K562 treated with DMSO at 1 percent for 12 hours (cell line): ENCODE data around the gene GOLGA6C. TPM values are rescaled to one million over a fixed set of nuclear protein-coding genes. Genes with fewer than 3 reads are reported as not detected.

ENCODE experiments used
- total RNA-seq: library from RNA; unstranded; fragments of 300-600 nt; gene quantifications from 2 replicates; pipeline ENCODE4 v1.2.3, GENCODE V29; 2022; ENCODE audit not compliant: insufficient read depth

The GOLGA6C gene, protein sequence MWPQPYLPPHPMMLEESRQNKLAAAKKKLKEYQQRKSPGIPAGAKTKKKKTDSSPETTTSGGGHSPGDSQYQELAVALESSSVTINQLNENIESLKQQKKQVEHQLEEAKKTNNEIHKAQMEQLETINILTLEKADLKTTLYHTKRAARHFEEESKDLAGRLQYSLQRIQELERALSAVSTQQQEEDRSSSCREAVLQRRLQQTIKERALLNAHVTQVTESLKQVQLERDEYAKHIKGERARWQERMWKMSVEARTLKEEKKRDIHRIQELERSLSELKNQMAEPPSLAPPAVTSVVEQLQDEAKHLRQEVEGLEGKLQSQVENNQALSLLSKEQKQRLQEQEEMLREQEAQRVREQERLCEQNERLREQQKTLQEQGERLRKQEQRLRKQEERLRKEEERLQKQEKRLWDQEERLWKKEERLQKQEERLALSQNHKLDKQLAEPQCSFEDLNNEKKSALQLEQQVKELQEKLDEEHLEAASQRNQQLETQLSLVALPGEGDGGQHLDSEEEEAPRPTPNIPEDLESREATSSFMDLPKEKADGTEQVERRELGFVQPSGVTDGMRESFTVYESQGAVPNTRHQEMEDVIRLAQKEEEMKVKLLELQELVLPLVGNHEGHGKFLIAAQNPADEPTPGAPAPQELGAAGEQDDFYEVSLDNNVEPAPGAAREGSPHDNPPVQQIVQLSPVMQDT
- total RNA-seq, result not detected in 2 replicates

DNA sequence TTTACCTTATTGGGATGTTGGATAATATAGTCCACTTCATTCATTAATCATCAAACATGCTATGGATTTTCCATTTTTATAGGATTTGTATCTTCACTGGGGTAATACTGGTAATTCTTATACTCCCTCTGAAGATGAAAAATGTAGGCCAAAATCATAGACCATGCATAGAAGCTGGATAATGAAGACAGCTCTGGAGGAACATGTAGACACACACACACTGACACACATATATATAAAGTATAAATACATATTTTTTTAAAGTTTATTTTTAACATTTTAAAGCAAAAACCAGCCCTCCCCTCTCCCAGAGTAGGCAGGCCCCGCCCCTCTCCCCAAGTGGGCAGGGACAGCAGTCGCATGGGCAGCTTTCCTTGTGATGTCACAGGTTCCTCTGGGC lies at the start of gene GOLGA6C:
GOLGA6C (plus strand) TSS at position 301 of the 400 bp plus-strand sequence. CDS start 265 bp downstream, outside the sequence.

DNA sequence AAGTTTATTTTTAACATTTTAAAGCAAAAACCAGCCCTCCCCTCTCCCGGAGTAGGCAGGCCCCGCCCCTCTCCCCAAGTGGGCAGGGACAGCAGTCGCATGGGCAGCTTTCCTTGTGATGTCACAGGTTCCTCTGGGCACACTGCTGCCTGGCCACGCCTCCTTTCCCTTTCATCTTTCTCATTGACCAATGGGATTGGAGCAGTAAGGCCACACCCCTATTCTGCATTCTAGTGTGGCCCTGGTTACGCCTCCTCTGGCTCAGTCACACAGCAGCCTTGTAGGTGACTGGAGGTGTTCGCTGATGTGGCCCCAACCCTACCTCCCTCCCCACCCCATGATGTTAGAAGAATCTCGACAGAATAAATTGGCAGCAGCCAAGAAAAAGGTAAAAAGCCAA lies 24.4 kb downstream of the GOLGA6C start, which contains the start of gene GOLGA6D:
GOLGA6D (plus strand) TSS at position 264 of the 400 bp plus-strand sequence; CDS start at position 305, 41 bp downstream.

Other genes starting within 250 kb of the GOLGA6C start
- gene PPCDC, start 234.7 kb upstream of the GOLGA6C start, total RNA-seq, result 13.2 and 17.0 TPM in 2 replicates
- gene C15orf39, start 56.5 kb upstream of the GOLGA6C start, total RNA-seq, result 24.8 and 45.2 TPM in 2 replicates
- not detected in 2 replicates for gene GOLGA6D, start 24.5 kb downstream of the GOLGA6C start, total RNA-seq
- 77.0 and 101 TPM in 2 replicates for gene COMMD4, start 77.7 kb downstream of the GOLGA6C start, total RNA-seq
- 1.5 and 6.3 TPM in 2 replicates for gene NEIL1, start 88.7 kb downstream of the GOLGA6C start, total RNA-seq
- 36.6 and 70.2 TPM in 2 replicates for gene MAN2C1, start 110.3 kb downstream of the GOLGA6C start, total RNA-seq
- gene SIN3A, start 193.4 kb downstream of the GOLGA6C start, total RNA-seq, result 9.1 and 32.6 TPM in 2 replicates